ENCODE measurements around the gene FRY.
A peak's percentile ranks its signal among the peaks of the same experiment; 100 is the strongest.
"Not testable (repeated sequence)": the region's sequence is repeated elsewhere in the genome, so short reads cannot be mapped to it uniquely, and the experiment has no call there.

FRY gene

GRCh38 chr13:32045982-32046785, 14.6 kb downstream of the FRY start:
- no peak for TF ChIP-seq CTCF (IDR thresholded peaks at IDR 0.05; ENCODE audit: insufficient read depth, low read depth, low read length, missing control alignments)
- no peak overlapping the region for H3K4me3 ChIP-seq (ENCODE audit: low read length)
- peak; percentile 18 for DNase-seq (ENCODE audit: low read depth)

- TF ChIP-seq CTCF (IDR thresholded peaks at IDR 0.05; ENCODE audit: insufficient read depth, low read depth, low read length, missing control alignments): no peak
- no peak for DNase-seq (ENCODE audit: low read depth)
- no peak overlapping the region for H3K4me3 ChIP-seq (ENCODE audit: low read length)
Measured at GRCh38 chr13:32047088-32047487, 15.5 kb downstream of the FRY start.

GRCh38 chr13:32047793-32048192, 16.2 kb downstream of the FRY start:
- TF ChIP-seq CTCF (IDR thresholded peaks at IDR 0.05; ENCODE audit: insufficient read depth, low read depth, low read length, missing control alignments): no peak
- H3K4me3 ChIP-seq (ENCODE audit: low read length): no peak overlapping the region
- no peak for DNase-seq (ENCODE audit: low read depth)

- TF ChIP-seq CTCF (IDR thresholded peaks at IDR 0.05; ENCODE audit: insufficient read depth, low read depth, low read length, missing control alignments): no peak
- no peak for DNase-seq (ENCODE audit: low read depth)
Measured at GRCh38 chr13:32048816-32049215, 17.2 kb downstream of the FRY start.

GRCh38 chr13:32051156-32051555, 19.6 kb downstream of the FRY start:
- no peak for TF ChIP-seq CTCF (IDR thresholded peaks at IDR 0.05; ENCODE audit: insufficient read depth, low read depth, low read length, missing control alignments)
- H3K4me3 ChIP-seq (ENCODE audit: low read length): no peak overlapping the region
- DNase-seq (ENCODE audit: low read depth): no peak

More at GRCh38 chr13:32048816-32049215, 17.2 kb downstream of the FRY start:
- H3K4me3 ChIP-seq (ENCODE audit: low read length): no peak overlapping the region

GRCh38 chr13:32056316-32056715, 24.7 kb downstream of the FRY start:
- TF ChIP-seq CTCF (IDR thresholded peaks at IDR 0.05; ENCODE audit: insufficient read depth, low read depth, low read length, missing control alignments): no peak
- H3K4me3 ChIP-seq (ENCODE audit: low read length): no peak overlapping the region
- no peak for DNase-seq (ENCODE audit: low read depth)

- not testable (repeated sequence) for H3K4me3 ChIP-seq (ENCODE audit: low read length); DNase-seq (ENCODE audit: low read depth)
Measured at GRCh38 chr13:32057325-32057724, 25.8 kb downstream of the FRY start.

Measured in epithelial cell of esophagus (primary cell).